HL-60 (cell line): Measurements from ENCODE around the gene CELA2B.

Experiments used
- DNase-seq, 2 experiments: peaks; one replicate each; pipeline ENCODE4 v3.0.0-alpha.2; 2010 to 2020; ENCODE audit warnings: low read depth in 1 of 2, low spot score in 1 of 2
- H3K27ac ChIP-seq: fragments of 250-450 bp; sonication (Bioruptor Pico); replicated peaks from 2 replicates; pipeline ENCODE4 v1.5.1; 2020; ENCODE audit warnings: mild to moderate bottlenecking, moderate library complexity
- H3K27me3 ChIP-seq: fragments of 250-450 bp; sonication (Bioruptor Pico); 2 replicates; pipeline ENCODE4 v1.5.1; 2021; ENCODE audit warnings: mild to moderate bottlenecking, moderate library complexity; ENCODE audit not compliant: insufficient read depth, poor library complexity, severe bottlenecking
- H3K4me3 ChIP-seq: replicated peaks from 2 replicates; pipeline ENCODE4 v1.5.1; 2011; ENCODE audit warnings: mild to moderate bottlenecking, control low read depth, low read length; ENCODE audit not compliant: insufficient read depth
- GABPA ChIP-seq: IDR thresholded peaks from 2 replicates; pipeline ENCODE4 v1.6.1; 2012; ENCODE audit warnings: low read depth
- POLR2AphosphoS5 ChIP-seq: IDR thresholded peaks from 2 replicates; pipeline ENCODE4 v1.6.1; 2012; ENCODE audit warnings: low read depth
- SPI1 ChIP-seq: IDR thresholded peaks from 2 replicates; pipeline ENCODE4 v1.6.1; 2012; ENCODE audit warnings: low read depth, mild to moderate bottlenecking, borderline replicate concordance
- TF ChIP-seq, protein P1 (sequence below): IDR thresholded peaks from 2 replicates; pipeline ENCODE4 v1.6.1; 2012; ENCODE audit warnings: low read depth; ENCODE audit not compliant: insufficient replicate concordance
- TF ChIP-seq, protein P2 (sequence below): IDR thresholded peaks from one replicate; pipeline ENCODE4 v1.5.1; 2011; ENCODE audit warnings: low read length, control low read depth, inconsistent platforms; ENCODE audit not compliant: insufficient read depth

The CELA2B gene

GRCh38 chr1:15443281-15443680 lies 32.6 kb upstream of the CELA2B start:
- no peak for TF ChIP-seq POLR2AphosphoS5
- TF ChIP-seq, protein P1, sequence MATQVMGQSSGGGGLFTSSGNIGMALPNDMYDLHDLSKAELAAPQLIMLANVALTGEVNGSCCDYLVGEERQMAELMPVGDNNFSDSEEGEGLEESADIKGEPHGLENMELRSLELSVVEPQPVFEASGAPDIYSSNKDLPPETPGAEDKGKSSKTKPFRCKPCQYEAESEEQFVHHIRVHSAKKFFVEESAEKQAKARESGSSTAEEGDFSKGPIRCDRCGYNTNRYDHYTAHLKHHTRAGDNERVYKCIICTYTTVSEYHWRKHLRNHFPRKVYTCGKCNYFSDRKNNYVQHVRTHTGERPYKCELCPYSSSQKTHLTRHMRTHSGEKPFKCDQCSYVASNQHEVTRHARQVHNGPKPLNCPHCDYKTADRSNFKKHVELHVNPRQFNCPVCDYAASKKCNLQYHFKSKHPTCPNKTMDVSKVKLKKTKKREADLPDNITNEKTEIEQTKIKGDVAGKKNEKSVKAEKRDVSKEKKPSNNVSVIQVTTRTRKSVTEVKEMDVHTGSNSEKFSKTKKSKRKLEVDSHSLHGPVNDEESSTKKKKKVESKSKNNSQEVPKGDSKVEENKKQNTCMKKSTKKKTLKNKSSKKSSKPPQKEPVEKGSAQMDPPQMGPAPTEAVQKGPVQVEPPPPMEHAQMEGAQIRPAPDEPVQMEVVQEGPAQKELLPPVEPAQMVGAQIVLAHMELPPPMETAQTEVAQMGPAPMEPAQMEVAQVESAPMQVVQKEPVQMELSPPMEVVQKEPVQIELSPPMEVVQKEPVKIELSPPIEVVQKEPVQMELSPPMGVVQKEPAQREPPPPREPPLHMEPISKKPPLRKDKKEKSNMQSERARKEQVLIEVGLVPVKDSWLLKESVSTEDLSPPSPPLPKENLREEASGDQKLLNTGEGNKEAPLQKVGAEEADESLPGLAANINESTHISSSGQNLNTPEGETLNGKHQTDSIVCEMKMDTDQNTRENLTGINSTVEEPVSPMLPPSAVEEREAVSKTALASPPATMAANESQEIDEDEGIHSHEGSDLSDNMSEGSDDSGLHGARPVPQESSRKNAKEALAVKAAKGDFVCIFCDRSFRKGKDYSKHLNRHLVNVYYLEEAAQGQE, result no peak
- TF ChIP-seq, protein P2, sequence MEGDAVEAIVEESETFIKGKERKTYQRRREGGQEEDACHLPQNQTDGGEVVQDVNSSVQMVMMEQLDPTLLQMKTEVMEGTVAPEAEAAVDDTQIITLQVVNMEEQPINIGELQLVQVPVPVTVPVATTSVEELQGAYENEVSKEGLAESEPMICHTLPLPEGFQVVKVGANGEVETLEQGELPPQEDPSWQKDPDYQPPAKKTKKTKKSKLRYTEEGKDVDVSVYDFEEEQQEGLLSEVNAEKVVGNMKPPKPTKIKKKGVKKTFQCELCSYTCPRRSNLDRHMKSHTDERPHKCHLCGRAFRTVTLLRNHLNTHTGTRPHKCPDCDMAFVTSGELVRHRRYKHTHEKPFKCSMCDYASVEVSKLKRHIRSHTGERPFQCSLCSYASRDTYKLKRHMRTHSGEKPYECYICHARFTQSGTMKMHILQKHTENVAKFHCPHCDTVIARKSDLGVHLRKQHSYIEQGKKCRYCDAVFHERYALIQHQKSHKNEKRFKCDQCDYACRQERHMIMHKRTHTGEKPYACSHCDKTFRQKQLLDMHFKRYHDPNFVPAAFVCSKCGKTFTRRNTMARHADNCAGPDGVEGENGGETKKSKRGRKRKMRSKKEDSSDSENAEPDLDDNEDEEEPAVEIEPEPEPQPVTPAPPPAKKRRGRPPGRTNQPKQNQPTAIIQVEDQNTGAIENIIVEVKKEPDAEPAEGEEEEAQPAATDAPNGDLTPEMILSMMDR, result no peak
- no peak for TF ChIP-seq GABPA
- no peak for TF ChIP-seq SPI1
- no peak overlapping the region for H3K4me3 ChIP-seq
- H3K27ac ChIP-seq, result no peak overlapping the region
- no peak for DNase-seq
- H3K27me3 ChIP-seq, result peaks cover 6% of the 10 kb centered on the region

GRCh38 chr1:15444468-15445389 lies 31.2 kb upstream of the CELA2B start:
- Histone ChIP-seq H3K4me3 (no peak overlapping the region), H3K27ac (no peak overlapping the region), H3K27me3 (peaks cover 6% of the 10 kb centered on the region)
- TF ChIP-seq POLR2AphosphoS5, result no peak
- no peak for TF ChIP-seq SPI1
- no peak for TF ChIP-seq GABPA
- no peak for DNase-seq

GRCh38 chr1:15445390-15446122 lies 30.3 kb upstream of the CELA2B start:
- TF ChIP-seq SPI1 (no peak), POLR2AphosphoS5 (no peak), GABPA (no peak)
- TF ChIP-seq, protein P1, result no peak
- TF ChIP-seq, protein P2, result no peak
- DNase-seq, result no peak
- Histone ChIP-seq H3K4me3 (no peak overlapping the region), H3K27ac (no peak overlapping the region), H3K27me3 (peaks cover 6% of the 10 kb centered on the region)

DNA sequence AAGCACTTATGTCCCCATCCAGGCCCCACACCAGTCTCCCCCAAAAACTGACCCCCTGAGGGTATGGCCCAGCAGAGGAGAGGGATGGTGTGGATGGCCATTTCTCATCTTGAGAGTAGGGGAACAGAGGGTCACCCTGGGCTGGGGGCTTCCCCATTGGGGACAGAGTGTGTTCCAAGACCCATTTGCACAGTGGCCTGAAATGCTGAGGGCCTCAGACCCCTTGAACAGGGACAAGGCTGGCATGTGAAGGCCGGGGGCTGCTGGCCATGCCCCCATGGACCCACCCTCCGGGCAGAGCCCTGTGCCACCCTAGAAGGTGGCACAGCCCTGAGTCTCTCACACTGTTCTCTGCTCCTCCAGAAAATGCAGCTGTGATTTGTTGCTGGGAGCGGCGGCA lies 29.7 kb upstream of the CELA2B start:
- Histone ChIP-seq H3K27me3 (peaks cover 6% of the 10 kb centered on the region), H3K4me3 (no peak overlapping the region), H3K27ac (no peak overlapping the region)
- TF ChIP-seq, protein P1, result no peak
- TF ChIP-seq, protein P2, result no peak
- no peak for TF ChIP-seq SPI1
- TF ChIP-seq GABPA, result no peak
- no peak for TF ChIP-seq POLR2AphosphoS5
- no peak for DNase-seq
